Duodenal mucosa (tissue), 2 donors: ENCODE results near the gene CAMTA1.

Experiments
- H3K27ac ChIP-seq: one replicate; pipeline ENCODE4 v1.7.0; 2013; ENCODE audit warnings: low read depth, low read length
- H3K27me3 ChIP-seq, 2 donors: one replicate each; pipeline ENCODE4 v1.7.0; 2013; ENCODE audit warnings: low read length in 2 of 2, control low read depth in 1 of 2; ENCODE audit not compliant: insufficient read depth in 2 of 2, control insufficient read depth in 1 of 2
- H3K36me3 ChIP-seq, 2 donors: one replicate each; pipeline ENCODE4 v1.7.0; 2013; ENCODE audit warnings: low read length in 2 of 2, control low read depth in 1 of 2; ENCODE audit not compliant: insufficient read depth in 2 of 2, control insufficient read depth in 1 of 2
- H3K4me1 ChIP-seq, 2 donors: one replicate each; pipeline ENCODE4 v1.7.0; 2013; ENCODE audit warnings: low read length in 2 of 2, control low read depth in 1 of 2; ENCODE audit not compliant: insufficient read depth in 2 of 2, control insufficient read depth in 1 of 2
- H3K4me3 ChIP-seq, 2 donors: one replicate each; pipeline ENCODE4 v1.7.0; 2013; ENCODE audit warnings: low read length in 2 of 2, low read depth in 1 of 2
- H3K9ac ChIP-seq, 2 donors: one replicate each; pipeline ENCODE4 v1.7.0; 2013; ENCODE audit warnings: low read length in 2 of 2, low read depth in 1 of 2
- H3K9me3 ChIP-seq, 2 donors: one replicate each; pipeline ENCODE4 v1.7.0; 2013; ENCODE audit warnings: low read length in 2 of 2, control low read depth in 1 of 2; ENCODE audit not compliant: control insufficient read depth in 1 of 2

The CAMTA1 gene

DNA sequence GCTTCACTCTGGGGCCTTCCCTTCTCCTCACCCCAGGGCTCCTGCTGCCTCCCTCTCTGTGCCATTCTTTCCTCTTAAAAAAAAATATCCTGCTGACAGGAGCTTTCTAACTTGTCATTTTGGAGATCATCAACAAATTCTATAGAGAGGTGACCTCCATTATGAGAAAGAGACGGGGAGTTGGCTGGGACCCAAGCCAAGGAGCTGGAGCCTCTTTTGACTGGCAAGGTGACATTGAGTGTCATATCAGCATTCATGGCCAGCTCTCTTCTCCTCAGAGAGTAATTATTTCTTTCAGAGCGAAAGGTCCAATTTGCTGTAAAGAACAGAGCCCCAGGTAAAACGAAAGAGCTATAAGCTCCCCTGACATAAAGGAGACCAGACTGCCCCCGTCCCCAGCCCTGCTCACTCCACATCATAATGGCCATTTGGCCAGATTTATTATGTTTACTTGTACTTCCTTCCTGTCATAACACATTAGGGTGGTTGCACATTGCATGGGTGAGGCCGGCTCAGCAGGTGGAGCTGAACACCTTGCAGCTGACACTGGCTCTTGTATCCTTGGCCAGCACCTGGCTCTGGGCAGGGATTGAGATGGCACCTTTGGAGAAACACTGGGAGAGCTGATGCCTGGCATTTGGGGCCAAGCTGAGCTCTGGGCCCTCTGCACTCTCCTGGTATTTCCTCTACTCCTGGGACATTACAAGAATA is 581.9 kb downstream of the CAMTA1 start:
- Histone ChIP-seq H3K27me3 (no peaks in the 10 kb centered on the region), H3K36me3 (no peaks in the 10 kb centered on the region), H3K4me1 (peaks cover 0 to 4% of the 10 kb centered on the region in 2 donors), H3K9ac (no peak overlapping the region), H3K27ac (no peak overlapping the region), H3K4me3 (no peak overlapping the region), H3K9me3 (no peaks in the 10 kb centered on the region)

DNA sequence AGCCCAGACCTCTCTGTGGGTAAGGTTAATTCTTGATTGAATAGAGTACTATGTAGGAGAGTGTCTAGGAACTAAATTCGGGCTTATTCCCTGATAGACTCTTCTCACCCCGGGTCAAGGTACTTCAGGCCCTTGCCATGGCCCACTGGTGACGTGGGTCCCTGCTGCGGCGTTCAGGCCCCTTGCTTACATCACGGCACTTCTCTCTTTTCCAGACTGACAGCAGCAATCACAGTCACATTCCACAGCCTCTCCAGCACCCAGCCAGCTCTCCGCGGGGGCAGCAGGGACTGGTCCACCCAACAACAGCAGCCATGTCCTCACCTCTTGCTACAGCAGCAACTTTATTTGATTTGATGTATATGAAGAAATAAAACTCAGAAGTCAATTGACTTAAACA is 584.6 kb downstream of the CAMTA1 start:
- Histone ChIP-seq H3K27me3 (no peaks in the 10 kb centered on the region), H3K9me3 (no peaks in the 10 kb centered on the region), H3K4me1 (peaks cover 0 to 4% of the 10 kb centered on the region in 2 donors), H3K9ac (no peak overlapping the region), H3K36me3 (no peaks in the 10 kb centered on the region), H3K27ac (no peak overlapping the region), H3K4me3 (no peak overlapping the region)

DNA sequence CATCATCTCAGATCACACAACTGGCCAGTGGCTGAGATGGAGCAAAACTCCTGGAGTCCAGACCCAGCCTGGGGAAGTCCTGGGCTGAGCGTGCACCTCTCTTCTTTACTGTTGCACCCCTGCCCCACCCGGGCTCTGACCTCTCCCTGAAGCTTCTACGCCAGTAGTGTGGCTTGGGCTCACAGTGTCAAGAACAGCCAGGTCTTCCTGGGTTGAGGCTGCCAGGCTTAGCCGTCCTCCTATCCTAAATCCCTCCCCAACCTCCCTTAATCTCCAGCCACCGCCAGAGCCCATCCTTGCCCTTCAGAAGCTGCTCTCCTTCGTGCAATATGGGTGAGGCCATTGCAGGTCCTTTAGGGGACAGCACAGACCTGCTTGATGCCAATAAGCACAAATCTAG is 586.7 kb downstream of the CAMTA1 start:
- H3K4me1 ChIP-seq: peaks cover 0 to 4% of the 10 kb centered on the region in 2 donors
- H3K9me3 ChIP-seq: no peaks in the 10 kb centered on the region
- H3K36me3 ChIP-seq: no peaks in the 10 kb centered on the region
- H3K27ac ChIP-seq: no peak overlapping the region
- no peak overlapping the region for H3K4me3 ChIP-seq
- no peaks in the 10 kb centered on the region for H3K27me3 ChIP-seq
- no peak overlapping the region for H3K9ac ChIP-seq

DNA sequence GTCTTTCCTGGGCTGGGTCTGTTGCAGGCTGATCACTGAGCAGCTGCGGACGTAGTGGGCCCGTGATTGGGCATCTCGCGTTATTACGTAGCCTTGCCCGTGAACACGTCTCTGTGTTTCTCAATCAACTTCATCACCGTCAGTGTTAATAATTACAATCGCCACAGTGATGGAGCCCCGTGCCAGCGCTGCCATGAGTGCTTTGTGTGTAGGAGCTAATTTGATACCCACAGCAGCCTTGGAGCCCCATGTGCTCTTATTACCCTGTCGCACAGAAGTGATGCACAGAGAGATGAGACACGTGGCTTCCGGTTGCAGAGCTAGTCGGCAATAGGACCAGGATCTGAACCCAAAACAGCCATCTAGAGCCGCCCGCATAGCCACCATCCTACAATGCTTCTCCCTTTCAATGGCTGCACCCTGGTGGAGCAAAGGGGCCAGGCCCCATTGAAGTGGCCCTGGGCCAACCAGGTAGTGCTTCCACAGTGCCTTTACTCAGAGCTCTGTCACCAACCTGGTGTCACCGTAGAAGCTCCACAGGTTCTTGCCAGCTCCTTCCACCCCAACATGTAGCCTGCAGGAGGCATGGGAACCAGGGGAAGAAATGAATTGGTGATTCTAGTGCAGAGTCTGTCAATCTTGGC is 587.3 kb downstream of the CAMTA1 start:
- H3K4me3 ChIP-seq: no peak overlapping the region

DNA sequence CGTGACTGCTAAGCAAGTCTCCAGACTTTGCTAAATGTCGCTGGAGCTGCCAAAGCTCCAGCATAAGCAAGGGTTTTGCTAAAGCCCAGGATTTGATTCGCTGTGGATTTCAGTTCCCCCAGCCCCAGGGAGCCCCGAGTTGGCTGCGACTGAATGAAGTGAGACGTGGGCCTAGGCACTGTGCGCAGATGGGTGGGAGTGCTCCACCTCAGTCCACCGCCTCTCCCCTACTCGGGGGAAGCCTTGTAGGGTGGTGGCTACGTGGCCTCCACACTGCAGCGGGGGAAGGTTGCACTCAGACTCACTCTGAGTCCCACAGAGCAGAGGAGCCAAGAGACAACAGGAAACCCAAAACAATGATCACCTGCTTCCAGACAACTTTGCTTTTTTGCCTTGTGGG is 588.0 kb downstream of the CAMTA1 start:
- Histone ChIP-seq H3K27ac (no peak overlapping the region), H3K4me1 (no peaks in the 10 kb centered on the region), H3K4me3 (no peak overlapping the region), H3K9me3 (no peaks in the 10 kb centered on the region), H3K36me3 (no peaks in the 10 kb centered on the region), H3K9ac (no peak overlapping the region), H3K27me3 (no peaks in the 10 kb centered on the region)

More for the DNA sequence above, 587.3 kb downstream of the CAMTA1 start:
- H3K4me1 ChIP-seq: peaks cover 0 to 1% of the 10 kb centered on the region in 2 donors
- H3K36me3 ChIP-seq: no peaks in the 10 kb centered on the region
- no peaks in the 10 kb centered on the region for H3K27me3 ChIP-seq
- no peak overlapping the region for H3K27ac ChIP-seq
- H3K9ac ChIP-seq: no peak overlapping the region
- H3K9me3 ChIP-seq: no peaks in the 10 kb centered on the region

DNA sequence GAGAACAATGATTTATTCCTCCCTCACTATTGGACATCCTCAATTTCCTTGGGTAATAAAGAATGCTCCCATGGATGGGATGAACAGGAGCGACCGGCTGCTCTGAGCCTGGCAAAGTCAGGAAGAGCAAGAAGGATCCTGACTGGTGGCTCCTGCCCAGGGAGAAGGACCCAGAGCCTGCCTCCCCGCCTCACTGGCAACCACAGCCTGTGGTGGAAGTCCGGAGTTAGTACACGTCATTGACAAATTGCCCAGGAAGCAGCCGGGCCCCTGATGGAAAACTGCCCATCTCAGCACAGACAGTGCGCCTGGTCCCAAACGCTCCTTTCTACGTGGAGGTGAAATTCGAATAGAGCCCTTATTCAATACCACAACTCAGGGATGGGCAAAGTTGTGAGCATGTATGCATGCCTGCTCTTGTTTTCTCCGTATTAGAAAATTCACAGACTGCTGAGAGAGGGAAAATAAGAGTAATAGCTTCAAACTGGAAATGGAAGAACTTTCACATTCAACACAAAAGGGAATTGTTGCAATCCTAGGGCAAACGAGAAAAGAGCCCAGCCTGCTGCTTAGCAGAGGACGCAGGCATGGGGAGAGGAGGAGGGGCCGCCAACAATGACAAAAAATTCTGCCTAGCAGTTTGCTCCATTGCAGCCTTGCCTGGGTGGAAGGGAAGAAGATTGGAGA is 588.8 kb downstream of the CAMTA1 start:
- Histone ChIP-seq H3K9ac (no peak overlapping the region), H3K27ac (no peak overlapping the region), H3K9me3 (no peaks in the 10 kb centered on the region), H3K4me3 (no peak overlapping the region), H3K27me3 (no peaks in the 10 kb centered on the region), H3K36me3 (no peaks in the 10 kb centered on the region), H3K4me1 (no peaks in the 10 kb centered on the region)

DNA sequence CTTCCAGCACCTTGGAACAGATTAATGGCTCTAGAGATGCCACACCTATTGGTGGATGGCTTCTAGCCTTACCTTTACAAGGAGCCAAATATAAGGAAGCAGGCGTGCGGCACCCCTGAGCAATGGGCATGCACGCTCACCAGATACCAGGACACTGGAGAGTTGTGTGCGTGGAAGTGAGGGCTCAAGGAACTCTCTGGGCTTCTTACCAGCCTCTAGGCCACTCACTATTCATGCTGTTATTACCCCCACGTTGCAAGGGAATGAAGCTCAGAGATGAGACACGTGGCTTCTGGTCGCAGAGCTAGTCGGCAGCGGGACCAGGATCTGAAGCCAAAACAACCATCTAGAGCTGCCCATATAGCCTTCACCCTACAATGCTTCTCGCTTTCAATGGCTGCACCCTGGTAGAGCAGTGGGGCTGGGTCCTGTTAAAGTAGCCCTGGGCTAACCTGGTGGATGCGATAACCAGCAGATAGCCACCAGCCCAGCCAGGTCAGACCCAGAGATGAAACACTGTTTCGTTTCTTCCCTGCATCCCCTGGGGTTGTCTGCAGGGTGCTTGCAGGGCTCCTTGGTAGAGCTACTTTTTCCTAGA is 589.4 kb downstream of the CAMTA1 start:
- Histone ChIP-seq H3K27me3 (no peaks in the 10 kb centered on the region), H3K9ac (no peak overlapping the region), H3K36me3 (no peaks in the 10 kb centered on the region), H3K4me1 (no peaks in the 10 kb centered on the region), H3K4me3 (no peak overlapping the region), H3K9me3 (no peaks in the 10 kb centered on the region), H3K27ac (no peak overlapping the region)

DNA sequence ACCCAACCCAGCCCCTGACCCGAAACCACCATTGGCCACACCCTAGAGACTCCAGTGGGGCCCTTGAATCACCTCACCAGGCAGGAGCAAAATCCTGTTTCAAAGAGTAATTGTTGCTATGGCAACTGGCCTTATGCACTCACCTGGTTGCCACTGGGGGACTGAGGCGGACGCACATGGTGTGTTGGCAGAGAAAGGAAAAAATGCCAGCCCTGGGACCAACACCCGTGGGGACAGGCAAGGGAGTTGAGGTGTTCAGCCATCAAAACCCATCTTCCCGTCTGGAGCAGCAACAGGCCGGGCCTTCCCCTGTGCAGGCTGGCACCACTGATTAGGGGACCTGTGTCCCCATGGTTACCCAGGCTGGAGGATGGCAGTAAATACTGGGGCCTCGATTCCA is 590.1 kb downstream of the CAMTA1 start:
- H3K9ac ChIP-seq: no peak overlapping the region
- no peaks in the 10 kb centered on the region for H3K27me3 ChIP-seq
- H3K4me3 ChIP-seq: no peak overlapping the region
- H3K36me3 ChIP-seq: no peaks in the 10 kb centered on the region
- H3K9me3 ChIP-seq: no peaks in the 10 kb centered on the region
- no peaks in the 10 kb centered on the region for H3K4me1 ChIP-seq
- H3K27ac ChIP-seq: no peak overlapping the region

DNA sequence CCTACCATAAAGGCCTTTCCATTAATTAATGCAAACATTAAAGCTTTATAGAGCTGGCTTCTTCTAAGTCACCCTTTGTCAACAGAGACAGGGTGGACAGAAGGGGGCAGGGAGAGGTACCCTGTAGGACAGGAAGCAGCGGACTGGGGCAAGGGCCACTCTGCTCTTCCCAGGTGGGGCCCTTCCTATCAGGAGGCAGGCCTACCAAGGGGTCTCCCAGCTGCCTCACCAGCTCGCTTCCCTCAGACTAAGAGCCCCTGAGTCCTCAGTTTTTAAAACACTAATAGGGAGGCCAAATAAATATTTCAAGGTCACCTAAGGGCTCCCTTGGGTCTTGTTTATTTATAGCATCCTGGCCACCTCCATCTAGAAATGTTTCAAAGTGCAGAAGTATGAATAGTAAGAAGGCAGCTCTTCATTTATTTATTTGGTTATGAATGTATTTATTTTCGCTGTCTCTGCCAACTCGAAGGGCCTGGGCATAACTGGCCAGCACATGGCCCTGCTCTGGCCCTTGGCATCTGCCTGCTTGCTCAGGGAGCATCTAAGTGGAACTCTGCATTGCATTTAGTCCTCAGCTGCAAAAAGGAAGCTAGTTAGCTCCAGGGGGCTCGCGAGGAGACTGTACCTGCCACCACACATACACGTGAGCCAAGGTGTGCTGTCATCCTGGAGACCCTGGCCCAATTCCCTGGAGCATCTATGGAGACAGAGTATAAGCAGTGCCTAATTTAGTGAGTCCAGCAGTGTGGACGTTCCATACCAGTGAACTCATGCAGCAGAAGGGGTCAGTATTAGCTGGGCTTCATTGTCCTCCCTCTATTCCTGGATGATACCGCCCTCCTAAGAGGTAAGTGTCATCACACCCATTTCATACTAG is 590.8 kb downstream of the CAMTA1 start:
- no peak overlapping the region for H3K9ac ChIP-seq
- no peaks in the 10 kb centered on the region for H3K36me3 ChIP-seq
- H3K27ac ChIP-seq: no peak overlapping the region
- no peaks in the 10 kb centered on the region for H3K4me1 ChIP-seq
- no peaks in the 10 kb centered on the region for H3K9me3 ChIP-seq
- H3K4me3 ChIP-seq: no peak overlapping the region
- no peaks in the 10 kb centered on the region for H3K27me3 ChIP-seq
